ENCODE measurements around the gene ARFGAP3.

- no peak for TF ChIP-seq POLR2AphosphoS5 (IDR thresholded peaks at IDR 0.05; ENCODE audit: low read depth, low read length)
- no peak for TF ChIP-seq POLR2A (IDR thresholded peaks at IDR 0.05; ENCODE audit: low read depth, low read length)
- TF ChIP-seq POU2F2 (IDR thresholded peaks at IDR 0.05; ENCODE audit: low read depth, low read length): no peak
- TF ChIP-seq TAF1 (IDR thresholded peaks at IDR 0.05; ENCODE audit: low read depth, low read length): no peak
- TF ChIP-seq PAX5 (IDR thresholded peaks at IDR 0.05; ENCODE audit: insufficient read depth, low read length, severe bottlenecking): no peak
- no peak for TF ChIP-seq SPI1 (IDR thresholded peaks at IDR 0.05; ENCODE audit: low read depth, low read length)
Observed at GRCh38 chr22:42891696-42892095, 34.6 kb upstream of the ARFGAP3 start.

All from GM12891 (cell line).